Measurements from ENCODE around the gene AVPR2. TPM values are rescaled to one million over a fixed set of nuclear protein-coding genes. Genes with fewer than 3 reads are reported as not detected.

AVPR2 gene
- total and polyA plus RNA-seq, 8 donors, result 0.12 to 1.3 (median 0.40) TPM

GRCh38 chrX:153861733-153862310, 42.7 kb upstream of the AVPR2 start:
- no peak overlapping the region for H3K27ac ChIP-seq
- no peaks in the 10 kb centered on the region for H3K36me3 ChIP-seq
- WGBS, 2 donors, result 53 to 56% methylated on average over 21 of the region's 21 CpGs
- no peak for FAIRE-seq
- no peak overlapping the region for H3K4me3 ChIP-seq
- no peaks in the 10 kb centered on the region for H3K4me1 ChIP-seq
- TF ChIP-seq, protein P1, sequence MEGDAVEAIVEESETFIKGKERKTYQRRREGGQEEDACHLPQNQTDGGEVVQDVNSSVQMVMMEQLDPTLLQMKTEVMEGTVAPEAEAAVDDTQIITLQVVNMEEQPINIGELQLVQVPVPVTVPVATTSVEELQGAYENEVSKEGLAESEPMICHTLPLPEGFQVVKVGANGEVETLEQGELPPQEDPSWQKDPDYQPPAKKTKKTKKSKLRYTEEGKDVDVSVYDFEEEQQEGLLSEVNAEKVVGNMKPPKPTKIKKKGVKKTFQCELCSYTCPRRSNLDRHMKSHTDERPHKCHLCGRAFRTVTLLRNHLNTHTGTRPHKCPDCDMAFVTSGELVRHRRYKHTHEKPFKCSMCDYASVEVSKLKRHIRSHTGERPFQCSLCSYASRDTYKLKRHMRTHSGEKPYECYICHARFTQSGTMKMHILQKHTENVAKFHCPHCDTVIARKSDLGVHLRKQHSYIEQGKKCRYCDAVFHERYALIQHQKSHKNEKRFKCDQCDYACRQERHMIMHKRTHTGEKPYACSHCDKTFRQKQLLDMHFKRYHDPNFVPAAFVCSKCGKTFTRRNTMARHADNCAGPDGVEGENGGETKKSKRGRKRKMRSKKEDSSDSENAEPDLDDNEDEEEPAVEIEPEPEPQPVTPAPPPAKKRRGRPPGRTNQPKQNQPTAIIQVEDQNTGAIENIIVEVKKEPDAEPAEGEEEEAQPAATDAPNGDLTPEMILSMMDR (IDR thresholded peaks at IDR 0.05), result no peak
- peak in 2 of 6 donors; percentile 30 to 53 for DNase-seq
- peaks cover 0 to 6% (median under 1%) of the 10 kb centered on the region in 4 donors for H3K27me3 ChIP-seq
- intact Hi-C loops (cut with DNase I), result no loop called here
- H3K9me3 ChIP-seq, result no peaks in the 10 kb centered on the region
- no peak for ATAC-seq

DNA sequence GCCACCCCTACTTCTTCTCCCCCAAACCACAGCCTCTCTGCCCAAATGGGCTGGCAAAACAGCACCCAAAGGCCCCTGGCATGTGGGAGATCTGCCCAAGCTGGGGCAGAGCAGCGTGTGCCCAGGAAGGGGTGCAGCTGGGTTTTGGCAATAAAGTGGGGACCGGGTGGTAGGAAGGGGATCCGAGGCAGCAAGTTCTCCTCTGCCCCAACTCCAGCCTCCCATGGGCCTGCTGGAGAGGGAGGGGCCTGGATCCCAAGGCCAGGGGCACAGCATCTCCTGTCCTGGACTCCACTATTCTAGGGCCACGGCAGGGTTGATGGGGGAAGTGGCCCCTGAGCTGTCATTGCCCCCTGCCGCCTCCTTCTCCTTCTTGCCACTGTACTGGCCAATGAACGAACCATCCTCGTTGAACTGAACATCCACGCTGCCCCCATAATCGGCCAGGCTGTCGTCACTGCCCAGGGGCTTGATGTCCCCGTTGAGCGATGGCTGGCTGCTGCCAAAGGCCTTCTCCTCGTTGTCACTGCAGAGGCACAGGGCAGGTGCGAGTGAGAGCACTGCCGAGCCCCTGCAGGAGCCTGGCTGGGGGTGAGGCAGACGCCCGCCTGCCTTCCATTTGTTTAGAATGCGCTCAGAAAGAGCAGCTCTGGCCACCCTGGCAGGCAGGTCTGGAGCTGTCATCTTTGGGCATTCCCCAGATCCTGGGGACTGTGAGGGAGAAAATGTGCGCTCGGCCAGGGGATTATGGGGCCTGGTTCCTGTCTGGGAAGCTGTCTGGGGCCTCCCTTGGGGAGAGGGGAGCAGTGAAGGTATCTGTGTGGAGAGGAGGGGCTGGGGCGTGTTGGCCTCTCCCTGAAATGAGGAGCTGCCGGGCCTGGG, 41.9 kb upstream of the AVPR2 start:
- no peaks in the 10 kb centered on the region for H3K4me1 ChIP-seq
- intact Hi-C loops (cut with DNase I), result no loop called here
- H3K9me3 ChIP-seq, result no peaks in the 10 kb centered on the region
- WGBS, 2 donors, result 44 to 61% methylated on average over 22 of the region's 22 CpGs
- no peak for ATAC-seq
- peaks cover 0 to 5% (median 2%) of the 10 kb centered on the region in 4 donors for H3K27me3 ChIP-seq
- H3K27ac ChIP-seq, result no peak overlapping the region
- peak in 2 of 6 donors; percentile 41 to 46 for DNase-seq
- no peak for FAIRE-seq
- H3K36me3 ChIP-seq, result no peaks in the 10 kb centered on the region
- no peak overlapping the region for H3K4me3 ChIP-seq
- TF ChIP-seq, protein P1 (IDR thresholded peaks at IDR 0.05), result no peak

DNA sequence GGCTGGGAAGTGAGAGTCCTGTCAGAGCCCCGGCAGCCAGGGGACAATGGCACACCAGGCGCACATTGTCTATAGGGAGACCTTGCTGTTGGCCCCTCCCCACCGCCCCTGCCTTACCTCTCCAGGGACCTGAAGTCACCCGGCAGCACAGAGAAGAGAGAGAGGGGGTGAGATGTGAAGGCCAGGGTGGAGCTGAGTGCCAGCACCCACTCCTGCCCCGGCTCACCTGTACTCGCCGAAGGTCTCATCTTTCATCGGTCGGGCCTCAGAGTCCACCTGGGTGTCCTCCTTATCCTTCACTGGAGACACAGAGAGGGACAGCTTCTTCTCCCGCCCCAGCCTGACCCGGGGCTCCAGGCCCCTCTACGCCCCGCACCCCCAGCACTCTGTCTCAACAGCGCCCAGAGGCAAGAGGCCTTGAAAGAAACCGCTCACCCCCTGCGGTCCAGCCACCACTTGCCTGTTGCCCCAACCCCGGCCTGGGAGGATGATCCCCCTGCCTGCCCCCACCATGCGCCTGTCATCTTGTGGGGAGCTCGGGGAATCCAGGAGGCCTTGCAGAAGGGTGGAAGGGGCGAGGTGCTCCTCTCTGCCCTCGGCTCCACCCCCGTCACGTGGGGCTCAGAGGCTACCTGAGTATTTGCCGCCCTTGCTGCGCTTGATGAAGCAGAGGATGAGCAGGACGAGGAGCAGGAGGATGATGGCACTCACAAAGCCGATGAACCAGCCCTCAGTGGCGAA, 41.1 kb upstream of the AVPR2 start:
- TF ChIP-seq, protein P1 (IDR thresholded peaks at IDR 0.05), result no peak
- no peaks in the 10 kb centered on the region for H3K4me1 ChIP-seq
- peaks cover 0 to 4% (median 0%) of the 10 kb centered on the region in 4 donors for H3K27me3 ChIP-seq
- intact Hi-C loops (cut with DNase I), result no loop called here
- no peaks in the 10 kb centered on the region for H3K9me3 ChIP-seq
- H3K27ac ChIP-seq, result no peak overlapping the region
- no peak for FAIRE-seq
- 48 to 53% methylated on average over 25 to 28 of the region's 28 CpGs for WGBS, 2 donors
- no peaks in the 10 kb centered on the region for H3K36me3 ChIP-seq
- no peak for ATAC-seq
- peak in 2 of 6 donors; percentile 47 to 56 for DNase-seq
- H3K4me3 ChIP-seq, result no peak overlapping the region

DNA sequence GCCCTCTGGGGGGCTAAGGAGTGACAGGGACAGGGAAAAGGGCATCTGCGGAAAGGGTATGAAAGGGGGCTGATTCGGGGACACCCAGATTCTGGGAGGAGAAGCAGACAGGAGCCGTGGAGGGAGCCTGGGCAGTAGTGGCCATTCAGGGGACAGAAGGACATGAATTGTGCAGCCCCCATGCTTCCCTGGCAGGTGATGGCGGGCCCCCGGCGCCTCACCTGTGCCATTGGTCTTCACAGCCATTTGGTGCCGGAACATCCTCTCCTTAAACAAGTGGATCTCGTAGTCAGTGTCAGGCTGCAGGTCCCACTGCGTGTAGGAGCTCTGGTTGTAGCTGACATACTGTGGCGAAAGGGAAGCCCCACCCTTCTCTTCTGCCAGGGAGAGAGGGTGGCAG, 40.4 kb upstream of the AVPR2 start:
- TF ChIP-seq, protein P1 (IDR thresholded peaks at IDR 0.05), result no peak
- DNase-seq (peak in 1 of 6 donors; percentile 44), FAIRE-seq (no peak), ATAC-seq (no peak)
- H3K4me3 ChIP-seq, result no peak overlapping the region
- H3K36me3 ChIP-seq, result no peaks in the 10 kb centered on the region
- H3K27me3 ChIP-seq, result peaks cover 0 to 4% (median 0%) of the 10 kb centered on the region in 4 donors
- no peaks in the 10 kb centered on the region for H3K9me3 ChIP-seq
- intact Hi-C loops (cut with DNase I), result no loop called here
- no peak overlapping the region for H3K27ac ChIP-seq
- H3K4me1 ChIP-seq, result no peaks in the 10 kb centered on the region
- 59 to 72% methylated on average over 10 of the region's 10 CpGs for WGBS, 2 donors
